HCEC 1CT (cell line): ENCODE measurements around the gene BAIAP2L1.

Experiments used
- DNase-seq: peaks from one replicate; pipeline ENCODE4 v3.0.0-alpha.2; 2017

BAIAP2L1 gene

DNA sequence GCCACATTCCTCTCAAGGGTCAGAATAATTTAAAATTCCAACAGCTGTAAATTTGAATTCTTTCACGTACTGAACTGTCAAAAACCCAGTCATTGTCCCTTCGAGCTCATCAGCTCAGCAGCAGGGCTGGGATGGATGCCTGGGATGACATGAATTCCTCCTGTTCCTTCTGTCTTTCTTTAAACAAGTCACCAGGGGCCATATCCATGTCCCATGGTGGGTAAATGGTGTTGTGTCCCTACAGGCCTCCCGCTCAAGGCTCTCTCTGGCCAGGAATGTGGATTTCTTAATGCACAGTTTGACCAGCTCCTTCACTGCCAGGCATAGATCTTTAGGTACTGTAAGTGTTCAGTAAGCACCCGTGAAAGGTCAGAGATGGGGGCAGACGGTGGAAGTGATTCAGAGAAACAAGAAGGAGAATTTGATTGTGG, 135.0 kb downstream of the BAIAP2L1 start:
- DNase-seq = peak; percentile 61

- DNase-seq = no peak
Observed at GRCh38 chr7:98257701-98258100, 143.2 kb downstream of the BAIAP2L1 start.

- DNase-seq = no peak
Observed at GRCh38 chr7:98256431-98256830, 144.5 kb downstream of the BAIAP2L1 start.

- DNase-seq = no peak
Observed at GRCh38 chr7:98254951-98255610, 145.8 kb downstream of the BAIAP2L1 start.

DNA sequence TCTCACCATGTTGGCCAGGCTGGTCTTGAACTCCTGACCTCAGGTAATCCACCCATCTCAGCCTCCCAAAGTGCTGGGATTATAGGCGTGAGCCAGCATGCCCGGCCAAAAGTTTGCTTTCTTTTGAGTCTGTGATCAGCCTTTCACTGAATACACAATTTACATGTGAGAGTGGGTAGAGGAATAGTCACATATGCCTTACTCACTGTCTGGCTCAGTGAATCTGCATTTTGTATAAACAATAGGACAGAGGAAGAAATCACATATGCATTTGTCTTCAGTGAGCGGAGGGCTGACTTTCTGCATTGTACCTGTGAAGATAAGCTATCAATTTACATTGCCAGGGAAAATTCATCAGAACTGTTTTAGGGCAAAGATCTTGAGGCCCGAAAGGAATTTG, 146.4 kb downstream of the BAIAP2L1 start:
- no peak for DNase-seq

- no peak for DNase-seq
Observed at GRCh38 chr7:98252425-98253054, 148.3 kb downstream of the BAIAP2L1 start.

- peak; percentile 89 for DNase-seq
Observed at GRCh38 chr7:98251601-98252424, 149.1 kb downstream of the BAIAP2L1 start, which contains the start of gene TECPR1. TSS of gene TECPR1 (minus strand) at chr7:98252232. CDS start at chr7:98246146, 6,086 bp downstream.

- DNase-seq = no peak
Observed at GRCh38 chr7:98251231-98251600, 149.7 kb downstream of the BAIAP2L1 start.

DNA sequence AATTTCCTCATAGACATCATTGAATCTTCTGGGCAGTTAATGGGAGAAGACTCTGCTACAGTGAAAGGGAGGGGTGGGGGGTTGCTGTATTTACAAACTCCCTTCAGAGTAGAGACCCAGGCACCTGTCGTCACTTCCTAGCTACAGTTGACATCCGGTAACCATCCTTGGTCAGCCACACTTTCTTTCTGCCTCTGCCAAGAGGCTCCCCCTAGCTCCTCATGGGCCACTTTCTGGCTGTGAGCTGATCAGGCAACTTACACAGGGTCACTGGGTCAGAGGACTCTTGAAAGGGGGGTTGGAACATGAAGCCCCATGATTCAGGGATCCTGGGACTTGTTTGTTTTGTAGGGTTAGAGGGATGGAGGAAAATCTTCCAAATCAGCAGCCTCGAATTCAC, 150.1 kb downstream of the BAIAP2L1 start:
- DNase-seq = no peak

DNA sequence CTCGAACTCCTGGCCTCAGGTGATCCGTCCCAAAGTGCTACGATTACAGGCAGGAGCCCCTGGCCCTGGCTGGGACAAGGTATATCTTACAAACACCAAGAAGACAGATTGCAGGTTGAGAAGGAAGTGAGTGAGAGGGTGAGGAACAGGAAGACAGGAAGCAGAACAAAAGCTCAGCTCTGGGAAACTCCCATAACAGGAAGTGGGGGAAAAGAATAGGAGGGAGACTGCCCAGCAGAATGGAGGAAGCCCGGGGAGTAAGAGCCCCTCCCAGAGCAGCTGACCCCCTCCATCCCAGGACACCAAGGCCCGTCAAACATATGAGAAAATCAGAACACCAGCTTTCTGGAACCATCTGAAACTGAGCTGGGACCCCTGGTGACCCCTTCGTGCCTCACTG, 151.8 kb downstream of the BAIAP2L1 start:
- DNase-seq = no peak

GRCh38 chr7:98248156-98248555, 152.7 kb downstream of the BAIAP2L1 start:
- no peak for DNase-seq

GRCh38 chr7:98244871-98245270, 156.0 kb downstream of the BAIAP2L1 start:
- no peak for DNase-seq

DNA sequence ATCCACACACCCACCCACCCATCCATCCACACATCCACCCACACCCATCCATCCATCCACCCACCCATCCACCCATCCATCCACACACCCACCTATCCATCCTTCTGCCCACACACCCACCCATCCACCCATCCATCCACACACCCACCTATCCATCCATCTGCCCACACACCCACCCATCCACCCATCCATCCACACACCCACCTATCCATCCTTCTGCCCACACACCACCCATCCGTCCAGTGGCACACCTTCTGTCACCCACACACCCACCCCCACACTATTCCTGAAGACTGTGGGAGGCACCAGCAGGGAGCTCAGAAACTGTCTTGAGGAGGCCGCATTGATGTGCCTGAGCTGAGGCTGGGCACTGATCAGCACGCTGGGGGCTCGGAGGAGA, 158.0 kb downstream of the BAIAP2L1 start:
- no peak for DNase-seq

DNA sequence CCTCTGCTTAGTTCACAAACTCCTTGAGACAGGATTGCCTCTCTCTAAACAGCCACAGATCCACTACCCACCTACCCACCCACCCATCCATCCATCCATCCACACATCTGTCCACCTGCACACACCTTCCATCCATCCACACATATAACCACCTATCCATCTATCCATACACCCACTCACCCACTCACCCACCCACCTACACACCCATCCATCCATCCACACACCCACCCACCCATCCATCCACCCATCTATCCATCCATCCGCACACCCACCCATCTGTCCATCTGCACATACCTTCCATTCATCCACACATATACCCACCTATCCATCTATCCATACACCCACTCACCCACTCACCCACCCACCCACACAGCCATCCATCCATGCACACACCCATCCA, 158.5 kb downstream of the BAIAP2L1 start:
- DNase-seq = no peak

GRCh38 chr7:98241674-98242241, 159.1 kb downstream of the BAIAP2L1 start:
- no peak for DNase-seq
